GM21526 (cell line): ENCODE measurements around the gene KYAT1.

ENCODE experiments used
- ATAC-seq: cut with Tn5 transposase; IDR thresholded peaks from one replicate; pipeline ENCODE4 v1.9.1; 2021; ENCODE audit warnings: moderate library complexity; ENCODE audit not compliant: unreplicated experiment, low FRiP score

KYAT1 gene

DNA sequence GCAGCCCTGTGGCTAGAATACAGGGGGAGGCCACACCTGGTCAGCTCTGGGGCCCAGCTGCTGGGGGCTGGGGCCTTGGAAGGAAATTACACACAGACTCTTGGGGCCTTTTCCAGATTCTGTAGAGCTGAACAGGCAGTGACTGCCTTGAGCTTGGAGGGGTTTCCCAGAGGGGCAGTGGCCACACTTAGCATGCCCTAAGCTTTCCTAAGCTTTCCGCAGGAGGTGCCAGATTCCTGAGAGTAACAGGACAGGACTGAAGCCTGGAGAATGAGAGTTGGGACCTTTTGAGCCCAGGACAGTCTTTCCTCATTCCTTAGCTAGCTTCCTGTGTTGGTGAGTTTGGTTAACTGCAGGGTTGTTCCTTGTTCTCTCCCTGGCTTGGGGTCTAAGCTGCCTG lies 93.3 kb downstream of the KYAT1 start:
- ATAC-seq, result no peak

DNA sequence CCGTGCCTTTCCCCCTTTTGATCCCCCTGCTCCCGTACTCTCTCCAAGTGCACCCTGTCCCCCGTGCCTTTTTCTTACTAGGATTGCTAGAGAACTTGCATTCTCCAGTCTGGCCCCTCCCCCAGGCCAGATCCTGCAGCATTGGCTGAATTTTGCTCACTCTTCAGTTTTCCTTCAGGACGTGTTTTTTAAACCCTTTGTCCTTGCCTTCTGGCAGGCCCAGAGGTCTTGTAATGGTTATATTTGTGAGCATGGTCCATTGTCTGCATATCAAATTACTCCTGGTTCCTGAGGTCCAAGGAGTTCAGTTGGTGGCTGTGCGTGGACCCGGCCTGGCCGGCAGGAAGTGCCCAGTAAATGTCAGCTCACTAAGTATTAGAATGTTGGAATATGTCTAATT lies 94.1 kb downstream of the KYAT1 start:
- ATAC-seq, result no peak

GRCh38 chr9:128786681-128787601 lies 94.8 kb downstream of the KYAT1 start, which contains the start of gene TBC1D13:
Gene TBC1D13 (plus strand): TSS chr9:128787253. CDS start chr9:128787354, 101 bp downstream.
- peak; percentile 66 for ATAC-seq

GRCh38 chr9:128785427-128785826 lies 96.3 kb downstream of the KYAT1 start:
- no peak for ATAC-seq
